NCI-H1048 (cell line): ENCODE data around the gene B4GALT1.
"Not testable (repeated sequence)": the region's sequence is repeated elsewhere in the genome, so short reads cannot be mapped to it uniquely, and the experiment has no call there.

Source experiments
- DNase-seq: peaks from one replicate; lab custom pipeline; 2025; lab: John Stamatoyannopoulos, UW

B4GALT1 gene

GRCh38 chr9:33184963-33185362 lies 17.8 kb upstream of the B4GALT1 start:
- no peak for DNase-seq

GRCh38 chr9:33182519-33182918 lies 15.4 kb upstream of the B4GALT1 start:
- DNase-seq = no peak

GRCh38 chr9:33180526-33181184 lies 13.5 kb upstream of the B4GALT1 start:
- no peak for DNase-seq

GRCh38 chr9:33178972-33179697 lies 12.0 kb upstream of the B4GALT1 start:
- DNase-seq = no peak

GRCh38 chr9:33177639-33178038 lies 10.5 kb upstream of the B4GALT1 start:
- DNase-seq = no peak

GRCh38 chr9:33177086-33177485 lies 9.9 kb upstream of the B4GALT1 start:
- DNase-seq = no peak

GRCh38 chr9:33175649-33176325 lies 8.7 kb upstream of the B4GALT1 start:
- no peak for DNase-seq

GRCh38 chr9:33172256-33173238 lies 5.4 kb upstream of the B4GALT1 start:
- no peak for DNase-seq

- no peak for DNase-seq
Observed at GRCh38 chr9:33170464-33171415, 3.6 kb upstream of the B4GALT1 start.

- DNase-seq = no peak
Observed at GRCh38 chr9:33168941-33169544, 1.9 kb upstream of the B4GALT1 start.

- DNase-seq = no peak
Observed at GRCh38 chr9:33167972-33168461, 881 bp upstream of the B4GALT1 start.

GRCh38 chr9:33166231-33167083 lies 679 bp downstream of the B4GALT1 start:
- DNase-seq = no peak

GRCh38 chr9:33165263-33166151 lies 1.6 kb downstream of the B4GALT1 start:
- no peak for DNase-seq

- not testable (repeated sequence) for DNase-seq
Observed at GRCh38 chr9:33164921-33165262, 2.2 kb downstream of the B4GALT1 start.

GRCh38 chr9:33164138-33164809 lies 2.9 kb downstream of the B4GALT1 start:
- no peak for DNase-seq

- no peak for DNase-seq
Observed at GRCh38 chr9:33163433-33164137, 3.6 kb downstream of the B4GALT1 start.

GRCh38 chr9:33162721-33163311 lies 4.3 kb downstream of the B4GALT1 start:
- DNase-seq = no peak
